Peyer's patch (tissue), 4 donors: ENCODE results near the gene DNER. TPM values are rescaled to one million over a fixed set of nuclear protein-coding genes. Genes with fewer than 3 reads are reported as not detected.
"Not testable (repeated sequence)": the region's sequence is repeated elsewhere in the genome, so short reads cannot be mapped to it uniquely, and the experiment has no call there.

Source experiments
- DNase-seq, 3 donors: peaks; one replicate each; pipeline ENCODE4 v3.0.0-alpha.2; 2017 to 2019
- H3K27ac ChIP-seq, 4 donors: fragments of 200-600 bp; sonication (generic); one replicate each; pipeline ENCODE4 v1.5.1; 2016 to 2019
- H3K27me3 ChIP-seq, 2 donors: fragments of 200-600 bp; sonication (generic); one replicate each; pipeline ENCODE4 v1.5.1; 2019
- H3K36me3 ChIP-seq, 3 donors: fragments of 200-600 bp; sonication (generic); one replicate each; pipeline ENCODE4 v1.5.1; 2016 to 2019
- H3K4me1 ChIP-seq, 4 donors: fragments of 200-600 bp; sonication (generic); one replicate each; pipeline ENCODE4 v1.5.1; 2016 to 2019
- H3K4me3 ChIP-seq, 4 donors: fragments of 200-600 bp; sonication (generic); 1 replicate in 3 of 4; 2 replicates in 1 of 4; pipeline ENCODE4 v1.5.1; 2016 to 2019; ENCODE audit warnings: mild to moderate bottlenecking in 1 of 4
- H3K9me3 ChIP-seq, 4 donors: fragments of 200-600 bp; sonication (generic); one replicate each; pipeline ENCODE4 v1.5.1; 2016 to 2019; ENCODE audit warnings: mild to moderate bottlenecking in 1 of 4
- CTCF ChIP-seq, 6 experiments: fragments of 450-650 bp in 4 of 6; fragments of 200-600 bp in 2 of 6; sonication (generic) in 1 of 6; IDR thresholded peaks; one replicate each; pipeline ENCODE4 v1.5.1; 2017 to 2019; ENCODE audit warnings: antibody characterized with exemption in 6 of 6, mild to moderate bottlenecking in 3 of 6, moderate library complexity in 1 of 6
- POLR2A ChIP-seq, 2 donors: fragments of 450-650 bp; IDR thresholded peaks; one replicate each; pipeline ENCODE4 v1.5.1; 2017; ENCODE audit warnings: antibody characterized with exemption in 2 of 2, mild to moderate bottlenecking in 2 of 2, moderate library complexity in 2 of 2
- total RNA-seq, 4 donors: library from RNA; depleted of rRNA; stranded (reverse); fragments of >200 nt; gene quantifications; one replicate each; pipeline ENCODE4 v1.1.0, GENCODE V29; 2016

Gene DNER
- total RNA-seq, 4 donors from 2014 or later, result 0.35 to 2.5 (median 1.3) TPM; not detected in 1

DNA sequence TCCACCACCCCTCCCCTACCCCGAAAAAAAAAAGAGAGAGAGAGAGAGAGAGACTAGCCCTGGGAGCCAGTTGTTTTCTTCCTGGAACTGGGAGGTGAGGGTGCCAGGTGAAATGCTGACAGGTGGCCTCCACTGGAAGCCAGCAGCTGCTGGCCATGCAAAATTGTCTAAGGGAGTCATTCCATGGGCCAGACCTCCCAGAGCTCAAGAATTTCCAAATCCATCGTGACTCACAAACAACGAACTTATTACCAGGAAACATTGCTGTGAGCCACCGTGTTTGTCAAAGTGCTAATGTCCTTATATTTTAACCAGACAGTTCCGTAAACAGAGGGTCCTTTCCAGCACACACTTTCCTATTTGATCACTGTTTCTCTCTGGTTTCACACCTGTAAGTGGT lies 374.7 kb downstream of the DNER start:
- Histone ChIP-seq H3K4me1 (no peaks in the 10 kb centered on the region), H3K27me3 (no peaks in the 10 kb centered on the region), H3K27ac (no peak overlapping the region), H3K4me3 (no peak overlapping the region), H3K36me3 (no peaks in the 10 kb centered on the region), H3K9me3 (no peaks in the 10 kb centered on the region)
- DNase-seq, result no peak
- no peak for TF ChIP-seq POLR2A (IDR thresholded peaks at IDR 0.05)
- no peak for TF ChIP-seq CTCF (IDR thresholded peaks at IDR 0.05)

GRCh38 chr2:229339171-229339570 lies 375.2 kb downstream of the DNER start:
- not testable (repeated sequence) for H3K36me3 ChIP-seq, H3K27ac ChIP-seq, H3K4me1 ChIP-seq, H3K27me3 ChIP-seq, H3K4me3 ChIP-seq, H3K9me3 ChIP-seq, DNase-seq

GRCh38 chr2:229335877-229336346 lies 378.4 kb downstream of the DNER start:
- DNase-seq, result no peak
- Histone ChIP-seq H3K9me3 (no peaks in the 10 kb centered on the region), H3K4me3 (no peak overlapping the region), H3K27me3 (no peaks in the 10 kb centered on the region), H3K36me3 (no peaks in the 10 kb centered on the region), H3K27ac (no peak overlapping the region), H3K4me1 (peaks cover 0 to 11% (median 0%) of the 10 kb centered on the region in 4 donors)
- TF ChIP-seq CTCF (IDR thresholded peaks at IDR 0.05) (no peak), POLR2A (IDR thresholded peaks at IDR 0.05) (no peak)

GRCh38 chr2:229335330-229335729 lies 379.0 kb downstream of the DNER start:
- H3K27me3 ChIP-seq, result no peaks in the 10 kb centered on the region
- no peaks in the 10 kb centered on the region for H3K36me3 ChIP-seq
- H3K4me1 ChIP-seq, result peaks cover 0 to 11% (median 0%) of the 10 kb centered on the region in 4 donors
- TF ChIP-seq CTCF (IDR thresholded peaks at IDR 0.05) (no peak), POLR2A (IDR thresholded peaks at IDR 0.05) (no peak)
- H3K4me3 ChIP-seq, result no peak overlapping the region
- no peak for DNase-seq
- H3K27ac ChIP-seq, result no peak overlapping the region
- H3K9me3 ChIP-seq, result no peaks in the 10 kb centered on the region

- no peak overlapping the region for H3K27ac ChIP-seq
- no peaks in the 10 kb centered on the region for H3K27me3 ChIP-seq
- H3K36me3 ChIP-seq, result no peaks in the 10 kb centered on the region
- H3K9me3 ChIP-seq, result no peaks in the 10 kb centered on the region
- peaks cover 0 to 11% (median 0%) of the 10 kb centered on the region in 4 donors for H3K4me1 ChIP-seq
- DNase-seq, result no peak
- no peak overlapping the region for H3K4me3 ChIP-seq
- TF ChIP-seq CTCF (IDR thresholded peaks at IDR 0.05), result no peak
- no peak for TF ChIP-seq POLR2A (IDR thresholded peaks at IDR 0.05)
Measured at GRCh38 chr2:229330952-229331351, 383.4 kb downstream of the DNER start.

DNA sequence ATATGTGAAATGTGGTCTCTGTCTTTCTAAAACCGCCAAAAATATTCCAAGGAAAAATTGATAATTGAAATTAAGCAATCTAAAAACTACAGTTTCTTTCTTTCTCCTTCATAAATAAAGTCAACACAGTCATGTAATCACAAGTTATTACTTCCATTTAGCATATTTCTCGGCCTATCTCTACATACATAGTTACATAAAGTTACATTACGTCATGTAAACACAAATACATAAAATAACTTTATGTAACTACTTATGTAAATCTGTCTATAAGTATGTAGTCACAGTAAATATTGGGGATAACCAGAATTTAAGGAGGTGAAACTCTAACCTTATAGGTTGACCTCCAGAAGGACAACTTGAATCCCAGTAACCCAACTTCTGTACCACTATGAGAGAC lies 394.8 kb downstream of the DNER start:
- no peak overlapping the region for H3K27ac ChIP-seq
- H3K4me1 ChIP-seq, result no peaks in the 10 kb centered on the region
- H3K36me3 ChIP-seq, result no peaks in the 10 kb centered on the region
- no peak for DNase-seq
- TF ChIP-seq CTCF (IDR thresholded peaks at IDR 0.05) (no peak), POLR2A (IDR thresholded peaks at IDR 0.05) (no peak)
- no peaks in the 10 kb centered on the region for H3K27me3 ChIP-seq
- no peaks in the 10 kb centered on the region for H3K9me3 ChIP-seq
- no peak overlapping the region for H3K4me3 ChIP-seq
